Lung (tissue), 12 donors: ENCODE data around the gene AFAP1. TPM values are rescaled to one million over a fixed set of nuclear protein-coding genes. Genes with fewer than 3 reads are reported as not detected.

ENCODE experiments used
- ATAC-seq: fragments of 200-7000 bp; cut with Tn5 transposase; one replicate; pipeline ENCODE4 v1.9.1; 2020; ENCODE audit warnings: moderate number of reproducible peaks; ENCODE audit not compliant: insufficient read depth, low FRiP score
- DNase-seq, 3 donors: peaks; one replicate each; pipeline ENCODE4 v3.0.0-alpha.2; 2013 to 2017
- H3K27ac ChIP-seq, 2 donors: one replicate each; pipeline ENCODE4 v1.5.1; 2013; ENCODE audit warnings: mild to moderate bottlenecking in 2 of 2, moderate library complexity in 2 of 2, control low read depth in 1 of 2, inconsistent platforms in 1 of 2, low read depth in 1 of 2, low read length in 1 of 2
- H3K27me3 ChIP-seq, 3 donors: one replicate each; pipeline ENCODE4 v1.5.1; 2013; ENCODE audit warnings: low read length in 2 of 3; ENCODE audit not compliant: control insufficient read depth in 3 of 3, insufficient read depth in 3 of 3
- H3K36me3 ChIP-seq, 4 donors: one replicate each; pipeline ENCODE4 v1.5.1; 2013; ENCODE audit warnings: low read length in 4 of 4, mild to moderate bottlenecking in 1 of 4, moderate library complexity in 1 of 4; ENCODE audit not compliant: control insufficient read depth in 4 of 4, insufficient read depth in 4 of 4
- H3K4me1 ChIP-seq, 5 donors: one replicate each; pipeline ENCODE4 v1.5.1; 2013; ENCODE audit warnings: low read length in 5 of 5, mild to moderate bottlenecking in 2 of 5, moderate library complexity in 1 of 5; ENCODE audit not compliant: control insufficient read depth in 5 of 5, insufficient read depth in 5 of 5
- H3K4me3 ChIP-seq: one replicate; pipeline ENCODE4 v1.5.1; 2013; ENCODE audit warnings: mild to moderate bottlenecking, control low read depth, moderate library complexity
- H3K9ac ChIP-seq, 2 donors: one replicate each; pipeline ENCODE4 v1.5.1; 2013; ENCODE audit warnings: low read length in 2 of 2, control low read depth in 1 of 2; ENCODE audit not compliant: insufficient read depth in 1 of 2
- H3K9me3 ChIP-seq, 4 donors: one replicate each; pipeline ENCODE4 v1.5.1; 2013; ENCODE audit warnings: low read length in 3 of 4, mild to moderate bottlenecking in 1 of 4, moderate library complexity in 1 of 4; ENCODE audit not compliant: control insufficient read depth in 4 of 4, insufficient read depth in 3 of 4
- WGBS, 2 donors: extraction: QIAGEN DNeasy Blood & Tissue Kit; methylation state at CpG; one replicate each; pipeline ENCODE4 v1.1.7; 2013; 5-methylcytosine and 5-hydroxymethylcytosine counted together
- polyA plus RNA-seq, 2 donors: library from polyadenylated mRNA; stranded (reverse); fragments of 200-250 nt; gene quantifications; one replicate each; pipeline ENCODE4 v1.2.1, GENCODE V29; 2013
- total RNA-seq, 2 donors: library from RNA; depleted of rRNA in 1 of 2; stranded (reverse); fragments of >200 nt in 1 of 2; gene quantifications; one replicate each; pipeline ENCODE4 v1.2.1, GENCODE V29; 2014 to 2021
- TF ChIP-seq, protein P1 (sequence below): IDR thresholded peaks from 2 replicates; pipeline ENCODE4 v1.5.1; 2012; ENCODE audit warnings: mild to moderate bottlenecking; ENCODE audit errors: control extremely low read depth, extremely low read depth
- donor health status: control.
- donor health status: control.
- donor health status: Bipolar disorder and iron deficiency.
- donor health status: healthy.
- donor health status: DM: yes; HTN: yes; CAD: no.

AFAP1 gene
- total and polyA plus RNA-seq, 4 donors = 5.3 to 34.1 (median 12.3) TPM

DNA sequence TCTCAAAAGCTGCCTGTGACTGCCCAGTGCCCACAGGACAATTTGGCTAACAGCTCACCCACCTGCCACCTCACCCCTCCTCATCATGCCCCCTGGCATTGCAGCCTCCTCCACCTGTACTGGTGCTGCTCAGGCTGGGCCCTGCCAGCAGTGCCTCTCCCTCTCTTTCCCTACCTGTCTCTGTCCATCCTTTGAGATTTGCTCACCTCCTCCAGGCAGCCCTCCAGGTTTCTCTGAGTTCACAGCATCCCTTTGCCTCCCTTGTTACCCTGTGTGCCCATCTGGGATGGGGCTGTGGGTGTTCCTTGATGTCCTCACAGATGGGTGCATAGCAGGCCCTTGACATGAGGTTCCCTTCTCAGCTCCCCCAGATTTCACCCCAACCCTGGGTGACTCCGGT is 224.9 kb downstream of the AFAP1 start:
- no peak for ATAC-seq
- no peaks in the 10 kb centered on the region for H3K4me1 ChIP-seq
- H3K4me3 ChIP-seq = no peak overlapping the region
- no peak for DNase-seq
- H3K9ac ChIP-seq = no peak overlapping the region
- 91 to 97% methylated on average over 1 of the region's 1 CpG for WGBS, 2 donors
- H3K9me3 ChIP-seq = peaks cover 0 to 10% (median 0%) of the 10 kb centered on the region in 4 donors
- H3K27ac ChIP-seq = no peak overlapping the region
- no peaks in the 10 kb centered on the region for H3K36me3 ChIP-seq
- peaks cover 0 to 18% (median 5%) of the 10 kb centered on the region in 3 donors for H3K27me3 ChIP-seq
- TF ChIP-seq, protein P1, sequence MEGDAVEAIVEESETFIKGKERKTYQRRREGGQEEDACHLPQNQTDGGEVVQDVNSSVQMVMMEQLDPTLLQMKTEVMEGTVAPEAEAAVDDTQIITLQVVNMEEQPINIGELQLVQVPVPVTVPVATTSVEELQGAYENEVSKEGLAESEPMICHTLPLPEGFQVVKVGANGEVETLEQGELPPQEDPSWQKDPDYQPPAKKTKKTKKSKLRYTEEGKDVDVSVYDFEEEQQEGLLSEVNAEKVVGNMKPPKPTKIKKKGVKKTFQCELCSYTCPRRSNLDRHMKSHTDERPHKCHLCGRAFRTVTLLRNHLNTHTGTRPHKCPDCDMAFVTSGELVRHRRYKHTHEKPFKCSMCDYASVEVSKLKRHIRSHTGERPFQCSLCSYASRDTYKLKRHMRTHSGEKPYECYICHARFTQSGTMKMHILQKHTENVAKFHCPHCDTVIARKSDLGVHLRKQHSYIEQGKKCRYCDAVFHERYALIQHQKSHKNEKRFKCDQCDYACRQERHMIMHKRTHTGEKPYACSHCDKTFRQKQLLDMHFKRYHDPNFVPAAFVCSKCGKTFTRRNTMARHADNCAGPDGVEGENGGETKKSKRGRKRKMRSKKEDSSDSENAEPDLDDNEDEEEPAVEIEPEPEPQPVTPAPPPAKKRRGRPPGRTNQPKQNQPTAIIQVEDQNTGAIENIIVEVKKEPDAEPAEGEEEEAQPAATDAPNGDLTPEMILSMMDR = no peak

DNA sequence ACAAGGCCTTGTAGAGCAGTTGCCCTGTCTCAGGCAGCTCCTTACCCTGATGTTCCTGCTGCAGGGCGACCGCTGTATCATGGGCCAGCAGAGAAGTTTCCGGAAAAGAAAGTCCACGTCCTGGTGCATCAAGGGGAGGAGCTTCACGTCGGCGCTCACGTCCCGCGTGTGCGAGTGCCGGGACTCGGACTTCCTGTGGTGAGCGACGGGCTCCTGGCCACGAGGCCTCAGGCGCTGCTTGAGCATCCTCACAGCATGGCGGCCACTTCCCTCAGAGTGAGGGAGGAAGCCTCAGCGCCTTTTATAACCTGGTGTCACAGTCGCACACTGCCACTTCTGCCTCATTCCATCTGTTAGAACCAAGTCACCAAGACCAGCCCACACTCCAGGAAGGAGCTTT is 225.5 kb downstream of the AFAP1 start:
- Histone ChIP-seq H3K27me3 (peaks cover 0 to 17% (median 5%) of the 10 kb centered on the region in 3 donors), H3K9me3 (peaks cover 0 to 10% (median 0%) of the 10 kb centered on the region in 4 donors), H3K36me3 (no peaks in the 10 kb centered on the region), H3K9ac (no peak overlapping the region), H3K4me1 (no peaks in the 10 kb centered on the region), H3K27ac (no peak overlapping the region), H3K4me3 (no peak overlapping the region)
- ATAC-seq (no peak), DNase-seq (no peak)
- 93 to 94% methylated on average over 20 of the region's 20 CpGs for WGBS, 2 donors
- TF ChIP-seq, protein P1 = no peak

DNA sequence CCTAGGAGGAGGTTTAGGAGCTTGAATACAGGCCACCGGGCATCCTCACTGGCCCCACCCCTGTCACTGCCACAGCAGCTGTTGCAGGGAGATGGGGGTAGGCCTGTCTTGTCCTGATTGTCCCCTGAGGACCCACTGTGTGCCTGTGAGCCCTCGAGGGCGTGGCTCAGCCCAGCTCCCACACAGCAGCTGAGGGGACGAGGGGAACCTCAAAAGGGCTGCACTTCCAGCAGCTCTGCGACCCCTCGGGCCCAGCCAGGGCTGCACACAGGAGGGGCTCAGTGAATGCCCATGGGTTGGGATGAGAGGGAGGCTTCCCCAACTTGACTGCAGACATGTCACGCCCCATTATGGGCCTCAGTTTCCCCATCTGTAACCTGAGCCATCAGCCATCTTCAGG is 225.9 kb downstream of the AFAP1 start:
- Histone ChIP-seq H3K9ac (no peak overlapping the region), H3K27me3 (peaks cover 0 to 15% (median under 1%) of the 10 kb centered on the region in 3 donors), H3K36me3 (no peaks in the 10 kb centered on the region), H3K4me1 (no peaks in the 10 kb centered on the region), H3K9me3 (peaks cover 0 to 10% (median 0%) of the 10 kb centered on the region in 4 donors), H3K27ac (no peak overlapping the region), H3K4me3 (no peak overlapping the region)
- 80 to 81% methylated on average over 7 of the region's 7 CpGs for WGBS, 2 donors
- TF ChIP-seq, protein P1 = no peak
- DNase-seq = no peak
- ATAC-seq = no peak

DNA sequence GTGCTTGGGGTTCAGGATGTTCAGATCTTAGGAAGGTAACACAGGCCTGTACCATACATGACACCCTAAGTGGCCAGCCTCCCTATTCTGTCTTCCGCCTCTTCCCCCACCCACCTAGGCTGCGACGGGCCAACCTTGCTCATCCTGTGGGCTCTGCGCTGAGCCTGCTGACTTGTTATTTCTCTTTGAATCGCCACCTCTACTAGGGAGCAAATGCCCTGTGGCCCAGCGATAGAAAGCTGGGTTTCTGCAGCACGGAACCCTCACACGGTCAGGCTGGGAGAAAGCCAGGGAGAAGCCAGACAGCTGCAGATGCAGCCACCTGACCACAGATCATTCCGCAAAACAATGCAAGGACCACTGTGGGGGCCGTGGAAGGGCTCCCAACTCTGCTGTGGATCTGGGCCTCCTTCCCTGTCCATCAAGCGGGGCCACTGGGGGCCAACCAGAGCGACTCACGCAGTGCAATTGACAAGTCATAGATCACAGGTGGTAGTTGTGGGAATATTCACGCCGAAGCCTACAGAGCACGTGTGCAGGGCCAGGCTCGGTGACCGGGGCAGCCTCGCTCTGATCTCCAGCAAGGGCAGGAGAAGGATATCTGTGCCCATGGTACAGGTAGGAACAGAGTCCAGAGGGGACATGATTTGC is 227.5 kb downstream of the AFAP1 start:
- Histone ChIP-seq H3K27ac (no peak overlapping the region), H3K4me3 (no peak overlapping the region), H3K36me3 (no peaks in the 10 kb centered on the region), H3K27me3 (peaks cover 0 to 4% (median 0%) of the 10 kb centered on the region in 3 donors), H3K9me3 (peaks cover 0 to 7% (median 0%) of the 10 kb centered on the region in 4 donors), H3K9ac (no peak overlapping the region), H3K4me1 (no peaks in the 10 kb centered on the region)
- no peak for ATAC-seq
- no peak for DNase-seq
- TF ChIP-seq, protein P1 = no peak
- 92 to 94% methylated on average over 19 of the region's 19 CpGs for WGBS, 2 donors
